Mammary epithelial cell (primary cell): ENCODE data around the gene REXO1.

Experiments used
- CTCF ChIP-seq, 2 donors: IDR thresholded peaks in 1 of 2; conservative IDR thresholded peaks in 1 of 2; 2 replicates each; pipeline ENCODE4 v1.5.1; 2011 to 2012; ENCODE audit warnings: inconsistent platforms in 2 of 2, low read length in 2 of 2, mild to moderate bottlenecking in 2 of 2, control low read depth in 1 of 2, low read depth in 1 of 2; ENCODE audit not compliant: insufficient read depth in 1 of 2; ENCODE audit errors: extremely low read depth in 1 of 2
- EZH2 ChIP-seq: IDR thresholded peaks from 2 replicates; pipeline ENCODE4 v1.6.1; 2012; ENCODE audit warnings: low read length, inconsistent platforms, borderline replicate concordance

GRCh38 chr19:1858412-1859081, 10.3 kb upstream of the REXO1 start:
- no peak for TF ChIP-seq CTCF (conservative IDR thresholded peaks at IDR 0.05 in 1 of 2, IDR thresholded peaks at IDR 0.05 in 1 of 2; ENCODE audit: extremely low read depth in 1 of 2, insufficient read depth in 1 of 2, low read depth in 1 of 2, low read length in 2 of 2)
- no peak for TF ChIP-seq EZH2
